ENCODE measurements around the gene PIK3R3. TPM values are rescaled to one million over a fixed set of nuclear protein-coding genes. Genes with fewer than 3 reads are reported as not detected.

Gene PIK3R3
- total RNA-seq, 1 experiment from 2014 or later, result 12.4 TPM

- no peak overlapping the region for H3T11ph ChIP-seq (ENCODE audit: low read length)
- TF ChIP-seq, protein P1, sequence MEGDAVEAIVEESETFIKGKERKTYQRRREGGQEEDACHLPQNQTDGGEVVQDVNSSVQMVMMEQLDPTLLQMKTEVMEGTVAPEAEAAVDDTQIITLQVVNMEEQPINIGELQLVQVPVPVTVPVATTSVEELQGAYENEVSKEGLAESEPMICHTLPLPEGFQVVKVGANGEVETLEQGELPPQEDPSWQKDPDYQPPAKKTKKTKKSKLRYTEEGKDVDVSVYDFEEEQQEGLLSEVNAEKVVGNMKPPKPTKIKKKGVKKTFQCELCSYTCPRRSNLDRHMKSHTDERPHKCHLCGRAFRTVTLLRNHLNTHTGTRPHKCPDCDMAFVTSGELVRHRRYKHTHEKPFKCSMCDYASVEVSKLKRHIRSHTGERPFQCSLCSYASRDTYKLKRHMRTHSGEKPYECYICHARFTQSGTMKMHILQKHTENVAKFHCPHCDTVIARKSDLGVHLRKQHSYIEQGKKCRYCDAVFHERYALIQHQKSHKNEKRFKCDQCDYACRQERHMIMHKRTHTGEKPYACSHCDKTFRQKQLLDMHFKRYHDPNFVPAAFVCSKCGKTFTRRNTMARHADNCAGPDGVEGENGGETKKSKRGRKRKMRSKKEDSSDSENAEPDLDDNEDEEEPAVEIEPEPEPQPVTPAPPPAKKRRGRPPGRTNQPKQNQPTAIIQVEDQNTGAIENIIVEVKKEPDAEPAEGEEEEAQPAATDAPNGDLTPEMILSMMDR (conservative IDR thresholded peaks at IDR 0.05), result no peak
- no peak overlapping the region for H4K5ac ChIP-seq (ENCODE audit: insufficient read length, low read depth, low read length)
- H3K14ac ChIP-seq (ENCODE audit: insufficient read depth, low read length), result no peak overlapping the region
- H3K18ac ChIP-seq (ENCODE audit: insufficient read length, low read depth, low read length), result no peak overlapping the region
- H3K56ac ChIP-seq (ENCODE audit: insufficient read length, low read depth, low read length), result no peak overlapping the region
- H2BK5ac ChIP-seq (ENCODE audit: insufficient read length, low read length), result no peak overlapping the region
- no peak overlapping the region for H3K4ac ChIP-seq (ENCODE audit: low read depth, low read length)
- H2AK5ac ChIP-seq (ENCODE audit: insufficient read length, low read length), result no peak overlapping the region
- H3K27ac ChIP-seq (ENCODE audit: insufficient read length, low read depth, low read length), result no peak overlapping the region
- H3K4me2 ChIP-seq (ENCODE audit: insufficient read depth, insufficient read length, low read length), result no peak overlapping the region
- H3K9ac ChIP-seq (ENCODE audit: extremely low read depth, insufficient read length, low read length), result no peak overlapping the region
- peak overlapping the region in 1 of 3 experiments; percentile 76; a peak in 3 of 7 replicates for H3K27ac Mint-ChIP-seq
- H3K23ac ChIP-seq (ENCODE audit: insufficient read length, low read depth, low read length), result no peak overlapping the region
- DNase-seq, result no peak
- H3K9me3 ChIP-seq (ENCODE audit: control insufficient read depth, low read depth, low read length), result no peaks in the 10 kb centered on the region
- H2BK15ac ChIP-seq (ENCODE audit: low read depth, low read length), result no peak overlapping the region
- no peaks in the 10 kb centered on the region for H3K79me2 ChIP-seq (ENCODE audit: insufficient read depth, low read length)
- no peak overlapping the region for H2BK120ac ChIP-seq (ENCODE audit: low read depth, low read length, poor library complexity, severe bottlenecking)
- H3K4me3 Mint-ChIP-seq, result no peak overlapping the region
- H3K79me1 ChIP-seq (ENCODE audit: insufficient read depth, low read depth, low read length, poor library complexity, severe bottlenecking), result no peaks in the 10 kb centered on the region
- H2AFZ ChIP-seq (ENCODE audit: low read length), result no peak overlapping the region
- H3K23me2 ChIP-seq (ENCODE audit: insufficient read length, low read depth, low read length, poor library complexity, severe bottlenecking), result no peaks in the 10 kb centered on the region
- H2BK12ac ChIP-seq (ENCODE audit: insufficient read length, low read depth, low read length), result no peak overlapping the region
- H3K27me3 Mint-ChIP-seq (ENCODE audit: low read depth), result no peaks in the 10 kb centered on the region
- peaks cover 3 to 4% of the 10 kb centered on the region in 2 experiments for H3K4me1 Mint-ChIP-seq
- H3K4me1 ChIP-seq (ENCODE audit: insufficient read depth, low read length), result no peaks in the 10 kb centered on the region
- no peak overlapping the region for H4K91ac ChIP-seq (ENCODE audit: insufficient read length, low read depth, low read length)
- no peaks in the 10 kb centered on the region for H3K9me3 Mint-ChIP-seq
- H2BK20ac ChIP-seq (ENCODE audit: low read depth, low read length, poor library complexity, severe bottlenecking), result no peak overlapping the region
- no peaks in the 10 kb centered on the region for H3K27me3 ChIP-seq (ENCODE audit: insufficient read depth, low read length)
- peaks cover 13 to 15% (median 15%) of the 10 kb centered on the region in 3 experiments; a peak in 6 of 7 replicates for H3K36me3 Mint-ChIP-seq (ENCODE audit: insufficient read depth in 1 of 3, low read depth in 3 of 3)
- H4K20me1 ChIP-seq (ENCODE audit: control insufficient read depth, insufficient read depth, insufficient read length), result no peaks in the 10 kb centered on the region
- H4K8ac ChIP-seq (replicated peaks; ENCODE audit: insufficient read length, low read depth, low read length), result no peak overlapping the region
Measured at GRCh38 chr1:46065405-46065804, 67.0 kb downstream of the PIK3R3 start.

Data from H9 (cell line).